Stimulated activated effector memory CD8-positive, alpha-beta T cell treated with anti-CD3 and anti-CD28 coated beads, Interleukin-12 subunit alpha, Interleukin-12 subunit beta, amount 100 ng/mL, for 72 hours (primary cell): ENCODE data around the gene SYT1.

Experiments
- ATAC-seq: fragments of 150-1000 bp; cut with Tn5 transposase; 2 replicates; pipeline ENCODE4 v1.10.0; 2021
- DNase-seq, 2 donors: peaks; one replicate each; pipeline ENCODE4 v3.0.0; 2021 to 2022; ENCODE audit warnings: low spot score in 2 of 2
- H3K27ac Mint-ChIP-seq: one replicate; pipeline ENCODE4 v1.8.0; 2022; ENCODE audit warnings: mild to moderate bottlenecking, mixed read lengths
- H3K36me3 Mint-ChIP-seq: one replicate; pipeline ENCODE4 v1.8.0; 2022; ENCODE audit warnings: mild to moderate bottlenecking, mixed read lengths
- H3K4me1 Mint-ChIP-seq: one replicate; pipeline ENCODE4 v1.8.0; 2022; ENCODE audit warnings: mixed read lengths
- H3K4me3 Mint-ChIP-seq: one replicate; pipeline ENCODE4 v1.8.0; 2022; ENCODE audit warnings: mild to moderate bottlenecking, mixed read lengths
- H3K9me3 Mint-ChIP-seq: one replicate; pipeline ENCODE4 v1.8.0; 2022; ENCODE audit warnings: mixed read lengths

Gene SYT1

GRCh38 chr12:79155683-79156082, 291.1 kb downstream of the SYT1 start:
- DNase-seq: no peak
- Mint-ChIP-seq H3K27ac (no peak overlapping the region), H3K4me3 (no peak overlapping the region), H3K36me3 (no peaks in the 10 kb centered on the region), H3K4me1 (no peaks in the 10 kb centered on the region), H3K9me3 (peaks cover 25% of the 10 kb centered on the region)
- ATAC-seq: no peak

GRCh38 chr12:79156846-79157463, 292.4 kb downstream of the SYT1 start:
- Mint-ChIP-seq H3K27ac (no peak overlapping the region), H3K4me1 (no peaks in the 10 kb centered on the region), H3K9me3 (peaks cover 16% of the 10 kb centered on the region), H3K36me3 (no peaks in the 10 kb centered on the region), H3K4me3 (no peak overlapping the region)
- no peak for ATAC-seq
- no peak for DNase-seq

- no peak overlapping the region for H3K4me3 Mint-ChIP-seq
- ATAC-seq: no peak
- H3K27ac Mint-ChIP-seq: no peak overlapping the region
- no peaks in the 10 kb centered on the region for H3K4me1 Mint-ChIP-seq
- no peak for DNase-seq
- no peaks in the 10 kb centered on the region for H3K36me3 Mint-ChIP-seq
- peaks cover 13% of the 10 kb centered on the region for H3K9me3 Mint-ChIP-seq
Measured at GRCh38 chr12:79161249-79161934, 296.8 kb downstream of the SYT1 start.

GRCh38 chr12:79162147-79162772, 297.7 kb downstream of the SYT1 start:
- H3K36me3 Mint-ChIP-seq: no peaks in the 10 kb centered on the region
- no peak for DNase-seq
- H3K27ac Mint-ChIP-seq: no peak overlapping the region
- H3K4me3 Mint-ChIP-seq: no peak overlapping the region
- H3K4me1 Mint-ChIP-seq: no peaks in the 10 kb centered on the region
- peaks cover 13% of the 10 kb centered on the region for H3K9me3 Mint-ChIP-seq
- no peak for ATAC-seq

GRCh38 chr12:79162948-79163347, 298.4 kb downstream of the SYT1 start:
- Mint-ChIP-seq H3K27ac (no peak overlapping the region), H3K36me3 (no peaks in the 10 kb centered on the region), H3K9me3 (peaks cover 13% of the 10 kb centered on the region), H3K4me3 (no peak overlapping the region), H3K4me1 (no peaks in the 10 kb centered on the region)
- ATAC-seq (no peak), DNase-seq (no peak)

- Mint-ChIP-seq H3K4me1 (no peaks in the 10 kb centered on the region), H3K9me3 (peaks cover 6% of the 10 kb centered on the region), H3K36me3 (no peaks in the 10 kb centered on the region), H3K27ac (no peak overlapping the region), H3K4me3 (no peak overlapping the region)
- no peak for ATAC-seq
- no peak for DNase-seq
Measured at GRCh38 chr12:79164890-79165289, 300.3 kb downstream of the SYT1 start.

GRCh38 chr12:79168687-79169086, 304.1 kb downstream of the SYT1 start:
- no peak overlapping the region for H3K4me3 Mint-ChIP-seq
- peaks cover 12% of the 10 kb centered on the region for H3K9me3 Mint-ChIP-seq
- H3K27ac Mint-ChIP-seq: no peak overlapping the region
- DNase-seq (no peak), ATAC-seq (no peak)
- H3K4me1 Mint-ChIP-seq: no peaks in the 10 kb centered on the region
- H3K36me3 Mint-ChIP-seq: no peaks in the 10 kb centered on the region

GRCh38 chr12:79174626-79175025, 310.1 kb downstream of the SYT1 start:
- Mint-ChIP-seq H3K36me3 (no peaks in the 10 kb centered on the region), H3K4me1 (no peaks in the 10 kb centered on the region), H3K9me3 (peaks cover 22% of the 10 kb centered on the region), H3K27ac (no peak overlapping the region), H3K4me3 (no peak overlapping the region)
- DNase-seq: no peak
- no peak for ATAC-seq

- peaks cover 14% of the 10 kb centered on the region for H3K9me3 Mint-ChIP-seq
- no peak overlapping the region for H3K27ac Mint-ChIP-seq
- no peaks in the 10 kb centered on the region for H3K4me1 Mint-ChIP-seq
- DNase-seq (no peak), ATAC-seq (no peak)
- no peaks in the 10 kb centered on the region for H3K36me3 Mint-ChIP-seq
- no peak overlapping the region for H3K4me3 Mint-ChIP-seq
Measured at GRCh38 chr12:79183003-79183402, 318.4 kb downstream of the SYT1 start.

GRCh38 chr12:79183926-79184325, 319.4 kb downstream of the SYT1 start:
- Mint-ChIP-seq H3K9me3 (peaks cover 11% of the 10 kb centered on the region), H3K4me3 (no peak overlapping the region), H3K27ac (no peak overlapping the region), H3K36me3 (no peaks in the 10 kb centered on the region), H3K4me1 (no peaks in the 10 kb centered on the region)
- no peak for DNase-seq
- no peak for ATAC-seq

GRCh38 chr12:79186506-79186905, 321.9 kb downstream of the SYT1 start:
- no peak for DNase-seq
- peaks cover 15% of the 10 kb centered on the region for H3K9me3 Mint-ChIP-seq
- no peak for ATAC-seq
- H3K27ac Mint-ChIP-seq: no peak overlapping the region
- H3K36me3 Mint-ChIP-seq: no peaks in the 10 kb centered on the region
- no peak overlapping the region for H3K4me3 Mint-ChIP-seq
- H3K4me1 Mint-ChIP-seq: no peaks in the 10 kb centered on the region

- no peak for DNase-seq
- no peak overlapping the region for H3K27ac Mint-ChIP-seq
- peaks cover 12% of the 10 kb centered on the region for H3K9me3 Mint-ChIP-seq
- no peaks in the 10 kb centered on the region for H3K4me1 Mint-ChIP-seq
- H3K4me3 Mint-ChIP-seq: no peak overlapping the region
- ATAC-seq: no peak
- no peaks in the 10 kb centered on the region for H3K36me3 Mint-ChIP-seq
Measured at GRCh38 chr12:79187032-79187431, 322.5 kb downstream of the SYT1 start.

GRCh38 chr12:79191391-79191790, 326.8 kb downstream of the SYT1 start:
- peaks cover 11% of the 10 kb centered on the region for H3K9me3 Mint-ChIP-seq
- ATAC-seq (no peak), DNase-seq (no peak)
- no peaks in the 10 kb centered on the region for H3K36me3 Mint-ChIP-seq
- no peaks in the 10 kb centered on the region for H3K4me1 Mint-ChIP-seq
- H3K4me3 Mint-ChIP-seq: no peak overlapping the region
- H3K27ac Mint-ChIP-seq: no peak overlapping the region

GRCh38 chr12:79194595-79194994, 330.0 kb downstream of the SYT1 start:
- ATAC-seq: no peak
- no peak overlapping the region for H3K4me3 Mint-ChIP-seq
- no peaks in the 10 kb centered on the region for H3K36me3 Mint-ChIP-seq
- no peak for DNase-seq
- no peaks in the 10 kb centered on the region for H3K4me1 Mint-ChIP-seq
- peaks cover 17% of the 10 kb centered on the region for H3K9me3 Mint-ChIP-seq
- H3K27ac Mint-ChIP-seq: no peak overlapping the region

- no peaks in the 10 kb centered on the region for H3K4me1 Mint-ChIP-seq
- peaks cover 8% of the 10 kb centered on the region for H3K9me3 Mint-ChIP-seq
- DNase-seq (no peak), ATAC-seq (no peak)
- no peak overlapping the region for H3K4me3 Mint-ChIP-seq
- H3K36me3 Mint-ChIP-seq: no peaks in the 10 kb centered on the region
- no peak overlapping the region for H3K27ac Mint-ChIP-seq
Measured at GRCh38 chr12:79199166-79199565, 334.6 kb downstream of the SYT1 start.

- H3K4me3 Mint-ChIP-seq: no peak overlapping the region
- no peaks in the 10 kb centered on the region for H3K36me3 Mint-ChIP-seq
- H3K4me1 Mint-ChIP-seq: no peaks in the 10 kb centered on the region
- no peak overlapping the region for H3K27ac Mint-ChIP-seq
- DNase-seq (no peak), ATAC-seq (no peak)
- H3K9me3 Mint-ChIP-seq: peaks cover 8% of the 10 kb centered on the region
Measured at GRCh38 chr12:79200176-79200575, 335.6 kb downstream of the SYT1 start.
